Colonic mucosa (tissue), 4 donors: ENCODE data around the gene IL17RA. TPM values are rescaled to one million over a fixed set of nuclear protein-coding genes. Genes with fewer than 3 reads are reported as not detected.

ENCODE experiments used
- DNase-seq: peaks from one replicate; pipeline ENCODE4 v3.0.0-alpha.2; 2020
- H3K27ac ChIP-seq: fragments of 200-600 bp; one replicate; pipeline ENCODE4 v1.8.0; 2021
- H3K27me3 ChIP-seq: fragments of 200-600 bp; one replicate; pipeline ENCODE4 v1.8.0; 2021
- H3K36me3 ChIP-seq: fragments of 200-600 bp; one replicate; pipeline ENCODE4 v1.8.0; 2021
- H3K4me1 ChIP-seq: fragments of 200-600 bp; one replicate; pipeline ENCODE4 v1.8.0; 2021; ENCODE audit warnings: mild to moderate bottlenecking
- H3K4me3 ChIP-seq: fragments of 200-600 bp; one replicate; pipeline ENCODE4 v1.8.0; 2021
- H3K9ac ChIP-seq, 2 donors: one replicate each; pipeline ENCODE4 v1.7.0; 2013; ENCODE audit warnings: control low read depth in 2 of 2, low read depth in 2 of 2, low read length in 2 of 2
- H3K9me3 ChIP-seq: fragments of 200-600 bp; one replicate; pipeline ENCODE4 v1.8.0; 2021
- CTCF ChIP-seq: fragments of 200-600 bp; IDR thresholded peaks from one replicate; pipeline ENCODE4 v1.8.0; 2022; ENCODE audit warnings: antibody characterized with exemption, mild to moderate bottlenecking
- intact Hi-C: fragments of 100-400 bp; cut with DNase I; formaldehyde crosslinking; loops from one replicate; pipeline ENCODE4 v1.14.1; 2022
- total RNA-seq, 2 donors: library from RNA; stranded (reverse); fragmentation: NEBNext Ultra II Directional in 1 of 2; extraction: Animal tissue kit (Norgen Biotek cat#: 25700) in 1 of 2; gene quantifications; one replicate each; pipeline ENCODE4 v1.2.1, GENCODE V29; 2021
- donor health status: healthy.
- donor health status: DM: no; HTN: no; CAD: no.
- donor health status: DM: no; HTN: no; CAD: no.

IL17RA gene
- total RNA-seq, 2 donors from 2014 or later: 17.2 to 20.2 TPM

- H3K27me3 ChIP-seq: no peaks in the 10 kb centered on the region
- TF ChIP-seq CTCF: no peak
- H3K4me3 ChIP-seq: no peak overlapping the region
- no peak overlapping the region for H3K9ac ChIP-seq
- H3K27ac ChIP-seq: no peak overlapping the region
- no peaks in the 10 kb centered on the region for H3K36me3 ChIP-seq
- no peaks in the 10 kb centered on the region for H3K9me3 ChIP-seq
- intact Hi-C loops: loop anchor here (5.0 kb wide), 1 partner anchor 98 kb away; no protein-coding TSS in a partner anchor
- DNase-seq: no peak
- no peaks in the 10 kb centered on the region for H3K4me1 ChIP-seq
These were observed 10.2 kb upstream of the IL17RA start for GRCh38 chr22:17074648-17075002.

GRCh38 chr22:17077255-17077654 is 7.5 kb upstream of the IL17RA start:
- intact Hi-C loops: loop anchor here (5.0 kb wide), 1 partner anchor 95 kb away; no protein-coding TSS in a partner anchor

GRCh38 chr22:17079572-17079971 is 5.2 kb upstream of the IL17RA start:
- Histone ChIP-seq H3K9ac (no peak overlapping the region), H3K4me3 (no peak overlapping the region), H3K36me3 (no peaks in the 10 kb centered on the region), H3K9me3 (no peaks in the 10 kb centered on the region), H3K4me1 (peaks cover 4% of the 10 kb centered on the region), H3K27ac (no peak overlapping the region), H3K27me3 (no peaks in the 10 kb centered on the region)
- TF ChIP-seq CTCF: no peak
- intact Hi-C loops: loop anchor here (2.0 to 5.0 kb wide), 2 partner anchors 93 to 421 kb away; no protein-coding TSS in a partner anchor
- no peak for DNase-seq

More at GRCh38 chr22:17077255-17077654, 7.5 kb upstream of the IL17RA start:
- Histone ChIP-seq H3K9me3 (no peaks in the 10 kb centered on the region), H3K4me3 (no peak overlapping the region), H3K36me3 (no peaks in the 10 kb centered on the region), H3K4me1 (no peaks in the 10 kb centered on the region), H3K27ac (no peak overlapping the region), H3K9ac (no peak overlapping the region), H3K27me3 (no peaks in the 10 kb centered on the region)
- TF ChIP-seq CTCF: no peak
- no peak for DNase-seq

- Histone ChIP-seq H3K36me3 (no peaks in the 10 kb centered on the region), H3K4me1 (peaks cover 4% of the 10 kb centered on the region), H3K27ac (no peak overlapping the region), H3K9ac (no peak overlapping the region), H3K27me3 (no peaks in the 10 kb centered on the region), H3K4me3 (no peak overlapping the region), H3K9me3 (no peaks in the 10 kb centered on the region)
- no peak for TF ChIP-seq CTCF
- intact Hi-C loops: loop anchor here (5.0 kb wide), 1 partner anchor 74 kb away; the partner anchor contains the start of gene HDHD5
- no peak for DNase-seq
These were observed 1.5 kb upstream of the IL17RA start for GRCh38 chr22:17083255-17083654.

GRCh38 chr22:17083811-17084441 is 874 bp upstream of the IL17RA start:
- Histone ChIP-seq H3K36me3 (no peaks in the 10 kb centered on the region), H3K9ac (peak overlapping the region in 1 of 2 donors; percentile 82), H3K4me3 (peak overlapping the region; percentile 91), H3K9me3 (no peaks in the 10 kb centered on the region), H3K4me1 (peaks cover 4% of the 10 kb centered on the region), H3K27me3 (no peaks in the 10 kb centered on the region), H3K27ac (peak overlapping the region; percentile 88)
- no peak for TF ChIP-seq CTCF
- DNase-seq: no peak
- intact Hi-C loops: loop anchor here (5.0 kb wide), 1 partner anchor 73 kb away; the partner anchor contains the start of gene HDHD5
